ENCODE results near the gene CCSER2. TPM values are rescaled to one million over a fixed set of nuclear protein-coding genes. Genes with fewer than 3 reads are reported as not detected.

The CCSER2 gene
- total RNA-seq, 1 donor from 2014 or later: 18.5 TPM

DNA sequence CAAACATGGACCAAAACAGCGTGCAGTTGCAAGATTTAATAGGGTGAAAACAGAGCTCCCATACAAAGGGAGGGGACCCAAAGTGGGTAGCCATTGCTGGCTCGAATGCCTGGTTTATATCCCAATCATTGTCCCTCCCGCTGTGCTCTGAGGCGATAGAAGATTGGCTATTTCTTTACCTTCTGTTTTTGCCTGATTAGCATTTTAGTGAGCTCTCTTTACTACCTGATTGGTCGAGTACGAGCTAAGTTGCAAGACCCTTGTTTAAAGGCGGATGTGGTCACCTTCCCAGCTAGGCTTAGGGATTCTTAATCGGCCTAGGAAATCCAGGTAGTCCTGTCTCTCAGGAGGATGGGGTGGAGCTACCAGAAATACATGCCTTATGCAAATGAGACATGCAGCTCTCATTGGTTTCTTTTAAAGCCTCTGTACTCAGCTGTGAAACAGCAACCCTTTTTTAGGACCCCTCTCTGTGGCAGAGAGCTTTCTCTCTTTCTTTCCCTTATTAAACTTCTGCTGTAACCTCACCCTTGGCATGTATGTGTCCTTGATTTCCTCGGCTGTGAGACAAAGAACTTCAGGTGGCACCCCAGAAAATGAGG is 202.4 kb downstream of the CCSER2 start:
- Histone ChIP-seq H3K4me1 (no peaks in the 10 kb centered on the region), H3K36me3 (no peaks in the 10 kb centered on the region), H3K4me3 (no peak overlapping the region), H3K9me3 (no peaks in the 10 kb centered on the region), H3K27ac (no peak overlapping the region), H3K27me3 (no peaks in the 10 kb centered on the region)
- intact Hi-C loops (cut with DNase I): no loop called here
- TF ChIP-seq, protein P1, sequence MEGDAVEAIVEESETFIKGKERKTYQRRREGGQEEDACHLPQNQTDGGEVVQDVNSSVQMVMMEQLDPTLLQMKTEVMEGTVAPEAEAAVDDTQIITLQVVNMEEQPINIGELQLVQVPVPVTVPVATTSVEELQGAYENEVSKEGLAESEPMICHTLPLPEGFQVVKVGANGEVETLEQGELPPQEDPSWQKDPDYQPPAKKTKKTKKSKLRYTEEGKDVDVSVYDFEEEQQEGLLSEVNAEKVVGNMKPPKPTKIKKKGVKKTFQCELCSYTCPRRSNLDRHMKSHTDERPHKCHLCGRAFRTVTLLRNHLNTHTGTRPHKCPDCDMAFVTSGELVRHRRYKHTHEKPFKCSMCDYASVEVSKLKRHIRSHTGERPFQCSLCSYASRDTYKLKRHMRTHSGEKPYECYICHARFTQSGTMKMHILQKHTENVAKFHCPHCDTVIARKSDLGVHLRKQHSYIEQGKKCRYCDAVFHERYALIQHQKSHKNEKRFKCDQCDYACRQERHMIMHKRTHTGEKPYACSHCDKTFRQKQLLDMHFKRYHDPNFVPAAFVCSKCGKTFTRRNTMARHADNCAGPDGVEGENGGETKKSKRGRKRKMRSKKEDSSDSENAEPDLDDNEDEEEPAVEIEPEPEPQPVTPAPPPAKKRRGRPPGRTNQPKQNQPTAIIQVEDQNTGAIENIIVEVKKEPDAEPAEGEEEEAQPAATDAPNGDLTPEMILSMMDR (IDR thresholded peaks at IDR 0.05): no peak
- no peak for DNase-seq (ENCODE audit: low spot score in 2 of 2)

- Histone ChIP-seq H3K4me3 (no peak overlapping the region), H3K36me3 (no peaks in the 10 kb centered on the region), H3K4me1 (no peaks in the 10 kb centered on the region), H3K27ac (no peak overlapping the region), H3K27me3 (no peaks in the 10 kb centered on the region), H3K9me3 (no peaks in the 10 kb centered on the region)
- TF ChIP-seq, protein P1 (IDR thresholded peaks at IDR 0.05): no peak
- intact Hi-C loops (cut with DNase I): no loop called here
- DNase-seq (ENCODE audit: low spot score in 2 of 2): no peak
Observed at GRCh38 chr10:84531396-84531795, 203.0 kb downstream of the CCSER2 start.

- DNase-seq (ENCODE audit: low spot score in 2 of 2): no peak
- H3K4me3 ChIP-seq: no peak overlapping the region
- no peaks in the 10 kb centered on the region for H3K4me1 ChIP-seq
- no peaks in the 10 kb centered on the region for H3K9me3 ChIP-seq
- no peak overlapping the region for H3K27ac ChIP-seq
- H3K36me3 ChIP-seq: no peaks in the 10 kb centered on the region
- intact Hi-C loops (cut with DNase I): no loop called here
- no peaks in the 10 kb centered on the region for H3K27me3 ChIP-seq
- TF ChIP-seq, protein P1 (IDR thresholded peaks at IDR 0.05): no peak
Observed at GRCh38 chr10:84534168-84534567, 205.8 kb downstream of the CCSER2 start.

- intact Hi-C loops (cut with DNase I): loop anchor here (1.0 to 5.0 kb wide), 3 partner anchors 110 to 273 kb away; no protein-coding TSS in a partner anchor
- DNase-seq (ENCODE audit: low spot score in 2 of 2): peak in 1 of 2 donors; percentile 72
- TF ChIP-seq, protein P1 (IDR thresholded peaks at IDR 0.05): peak; percentile 77 to 86 (median 78)
- Histone ChIP-seq H3K27ac (no peak overlapping the region), H3K4me3 (no peak overlapping the region), H3K27me3 (no peaks in the 10 kb centered on the region), H3K36me3 (no peaks in the 10 kb centered on the region), H3K4me1 (peaks cover 0 to 6% of the 10 kb centered on the region in 2 donors), H3K9me3 (no peaks in the 10 kb centered on the region)
Observed at GRCh38 chr10:84537447-84537931, 209.1 kb downstream of the CCSER2 start.

DNA sequence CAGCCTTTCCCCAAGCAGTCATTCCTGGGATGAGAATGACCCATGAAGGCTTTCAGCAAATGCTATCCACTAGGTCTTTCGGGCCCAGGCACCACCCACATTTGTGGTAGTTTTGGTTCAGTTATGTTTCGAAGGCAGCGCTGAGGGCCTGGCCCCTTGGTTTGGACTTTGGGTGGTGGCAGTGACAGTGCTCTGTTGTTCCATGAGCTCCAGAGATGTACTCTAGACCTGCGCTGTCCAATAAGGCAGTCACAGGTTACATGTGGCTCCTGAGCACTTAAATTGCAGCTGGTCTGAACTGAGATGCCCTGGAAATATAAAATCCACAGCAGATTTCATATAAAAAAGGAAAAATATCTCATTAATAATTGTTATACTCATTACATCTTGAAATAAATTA is 209.6 kb downstream of the CCSER2 start:
- Histone ChIP-seq H3K27me3 (no peaks in the 10 kb centered on the region), H3K27ac (no peak overlapping the region), H3K4me1 (peaks cover 0 to 6% of the 10 kb centered on the region in 2 donors), H3K4me3 (no peak overlapping the region), H3K36me3 (no peaks in the 10 kb centered on the region), H3K9me3 (no peaks in the 10 kb centered on the region)
- TF ChIP-seq, protein P1 (IDR thresholded peaks at IDR 0.05): no peak
- no peak for DNase-seq (ENCODE audit: low spot score in 2 of 2)
- intact Hi-C loops (cut with DNase I): loop anchor here (5.0 kb wide), 1 partner anchor 111 kb away; no protein-coding TSS in a partner anchor
